ENCODE data around the gene PRKCQ. TPM values are rescaled to one million over a fixed set of nuclear protein-coding genes. Genes with fewer than 3 reads are reported as not detected.

The PRKCQ gene
- total RNA-seq, 1 experiment from 2014 or later = 12.1 TPM

GRCh38 chr10:6494442-6494819 lies 85.6 kb downstream of the PRKCQ start:
- H3K27ac ChIP-seq (ENCODE audit: insufficient read length, low read depth, low read length) = no peak overlapping the region
- H3T11ph ChIP-seq (ENCODE audit: low read length) = no peak overlapping the region
- no peaks in the 10 kb centered on the region for H3K27me3 ChIP-seq (ENCODE audit: insufficient read depth, low read length)
- H4K20me1 ChIP-seq (ENCODE audit: control insufficient read depth, insufficient read depth, insufficient read length) = no peaks in the 10 kb centered on the region
- H3K4me1 ChIP-seq (ENCODE audit: insufficient read depth, low read length) = no peaks in the 10 kb centered on the region
- H3K9ac ChIP-seq (ENCODE audit: extremely low read depth, insufficient read length, low read length) = no peak overlapping the region
- no peaks in the 10 kb centered on the region for H3K79me1 ChIP-seq (ENCODE audit: insufficient read depth, low read depth, low read length, poor library complexity, severe bottlenecking)
- no peak overlapping the region for H3K23ac ChIP-seq (ENCODE audit: insufficient read length, low read depth, low read length)
- H2BK5ac ChIP-seq (ENCODE audit: insufficient read length, low read length) = no peak overlapping the region
- no peak overlapping the region for H2BK15ac ChIP-seq (ENCODE audit: low read depth, low read length)
- Mint-ChIP-seq H3K9me3 (no peaks in the 10 kb centered on the region), H3K27me3 (ENCODE audit: low read depth) (no peaks in the 10 kb centered on the region), H3K4me1 (no peaks in the 10 kb centered on the region), H3K27ac (no peak overlapping the region), H3K4me3 (no peak overlapping the region), H3K36me3 (ENCODE audit: insufficient read depth in 1 of 3, low read depth in 3 of 3) (peaks cover 1 to 28% (median 11%) of the 10 kb centered on the region in 3 experiments; a peak in 5 of 7 replicates)
- H2BK12ac ChIP-seq (ENCODE audit: insufficient read length, low read depth, low read length) = no peak overlapping the region
- no peak overlapping the region for H4K8ac ChIP-seq (replicated peaks; ENCODE audit: insufficient read length, low read depth, low read length)
- no peak overlapping the region for H2BK20ac ChIP-seq (ENCODE audit: low read depth, low read length, poor library complexity, severe bottlenecking)
- H3K9me3 ChIP-seq (ENCODE audit: control insufficient read depth, low read depth, low read length) = no peaks in the 10 kb centered on the region
- WGBS (ENCODE audit: extremely low coverage, insufficient read length, low lambda C conversion rate) = no CpG with 5 or more reads among the region's 2 CpGs
- H2AFZ ChIP-seq (ENCODE audit: low read length) = no peak overlapping the region
- no peak for DNase-seq
- no peaks in the 10 kb centered on the region for H3K23me2 ChIP-seq (ENCODE audit: insufficient read length, low read depth, low read length, poor library complexity, severe bottlenecking)
- H2BK120ac ChIP-seq (ENCODE audit: low read depth, low read length, poor library complexity, severe bottlenecking) = no peak overlapping the region
- H2AK5ac ChIP-seq (ENCODE audit: insufficient read length, low read length) = no peak overlapping the region
- H3K14ac ChIP-seq (ENCODE audit: insufficient read depth, low read length) = no peak overlapping the region
- no peak overlapping the region for H3K56ac ChIP-seq (ENCODE audit: insufficient read length, low read depth, low read length)
- H3K18ac ChIP-seq (ENCODE audit: insufficient read length, low read depth, low read length) = no peak overlapping the region
- no peak overlapping the region for H4K91ac ChIP-seq (ENCODE audit: insufficient read length, low read depth, low read length)
- no peaks in the 10 kb centered on the region for H3K79me2 ChIP-seq (ENCODE audit: insufficient read depth, low read length)
- H3K4me2 ChIP-seq (ENCODE audit: insufficient read depth, insufficient read length, low read length) = no peak overlapping the region
- H3K4ac ChIP-seq (ENCODE audit: low read depth, low read length) = no peak overlapping the region
- no peak for TF ChIP-seq CTCF (conservative IDR thresholded peaks at IDR 0.05)
- H4K5ac ChIP-seq (ENCODE audit: insufficient read length, low read depth, low read length) = no peak overlapping the region
